BJ (cell line): ENCODE data around the gene PPP6R3. TPM values are rescaled to one million over a fixed set of nuclear protein-coding genes. Genes with fewer than 3 reads are reported as not detected.
"Not testable (repeated sequence)": the region's sequence is repeated elsewhere in the genome, so short reads cannot be mapped to it uniquely, and the experiment has no call there.

Experiments
- CTCF ChIA-PET: fragments of 350-600 bp; formaldehyde crosslinking; extraction: SDS; loops from one replicate; lab custom pipeline; 2021; ENCODE audit warnings: antibody characterized with exemption, inconsistent platforms; lab: Yijun Ruan, JAX
- POLR2A ChIA-PET: fragments of 300-600 bp; sonication (Branson Sonifier 250); formaldehyde crosslinking; extraction: SDS; loops from one replicate; lab custom pipeline; 2021; ENCODE audit warnings: antibody characterized with exemption; lab: Charles Lee
- DNase-seq: peaks from one replicate; pipeline ENCODE4 v3.0.0-alpha.2; 2011; ENCODE audit warnings: low read depth
- H3K27me3 ChIP-seq: 2 replicates; pipeline ENCODE4 v1.6.0; 2011; ENCODE audit warnings: low read length; ENCODE audit not compliant: control insufficient read depth, insufficient read depth
- H3K36me3 ChIP-seq: 2 replicates; pipeline ENCODE4 v1.5.1; 2011; ENCODE audit warnings: low read length; ENCODE audit not compliant: control insufficient read depth, insufficient read depth
- H3K4me3 ChIP-seq: 2 replicates; pipeline ENCODE4 v1.5.1; 2011; ENCODE audit warnings: low read depth, mild to moderate bottlenecking, control low read depth, low read length
- polyA plus RNA-seq: library from polyadenylated mRNA; depleted of rRNA; stranded (reverse); fragments of >200 nt; gene quantifications from 2 replicates; pipeline ENCODE4 v1.2.3, GENCODE V29; 2011
- TF ChIP-seq, protein P1 (sequence below): IDR thresholded peaks from 2 replicates; pipeline ENCODE4 v1.5.1; 2011; ENCODE audit warnings: low read depth, mild to moderate bottlenecking, control low read depth, inconsistent platforms, low read length, moderate library complexity; ENCODE audit not compliant: insufficient read depth

PPP6R3 gene
- polyA plus RNA-seq, 1 experiment, result 31.6 TPM

DNA sequence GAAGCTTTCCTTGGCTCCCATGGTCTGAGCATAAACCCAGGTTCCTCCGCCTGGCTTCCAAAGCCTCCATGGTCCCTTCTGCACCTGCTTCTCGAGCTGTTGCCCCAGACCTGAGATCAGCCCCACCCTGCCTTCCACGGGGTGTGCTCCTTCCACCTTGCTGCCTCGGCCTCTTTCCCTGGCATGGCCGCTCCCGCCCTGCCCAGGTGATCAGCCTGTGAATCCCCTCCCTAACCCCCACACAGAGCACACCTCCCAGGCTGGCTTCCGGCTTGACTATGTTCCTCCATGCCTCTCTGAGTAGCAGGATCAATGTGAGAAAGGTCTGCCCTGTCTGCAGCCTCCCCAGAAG, 2.7 kb upstream of the PPP6R3 start:
- CTCF ChIA-PET, result interaction anchor here (0.6 kb wide), 1 partner anchor 202 kb away, joined by 3 read pairs; no protein-coding TSS in a partner anchor
- TF ChIP-seq, protein P1, sequence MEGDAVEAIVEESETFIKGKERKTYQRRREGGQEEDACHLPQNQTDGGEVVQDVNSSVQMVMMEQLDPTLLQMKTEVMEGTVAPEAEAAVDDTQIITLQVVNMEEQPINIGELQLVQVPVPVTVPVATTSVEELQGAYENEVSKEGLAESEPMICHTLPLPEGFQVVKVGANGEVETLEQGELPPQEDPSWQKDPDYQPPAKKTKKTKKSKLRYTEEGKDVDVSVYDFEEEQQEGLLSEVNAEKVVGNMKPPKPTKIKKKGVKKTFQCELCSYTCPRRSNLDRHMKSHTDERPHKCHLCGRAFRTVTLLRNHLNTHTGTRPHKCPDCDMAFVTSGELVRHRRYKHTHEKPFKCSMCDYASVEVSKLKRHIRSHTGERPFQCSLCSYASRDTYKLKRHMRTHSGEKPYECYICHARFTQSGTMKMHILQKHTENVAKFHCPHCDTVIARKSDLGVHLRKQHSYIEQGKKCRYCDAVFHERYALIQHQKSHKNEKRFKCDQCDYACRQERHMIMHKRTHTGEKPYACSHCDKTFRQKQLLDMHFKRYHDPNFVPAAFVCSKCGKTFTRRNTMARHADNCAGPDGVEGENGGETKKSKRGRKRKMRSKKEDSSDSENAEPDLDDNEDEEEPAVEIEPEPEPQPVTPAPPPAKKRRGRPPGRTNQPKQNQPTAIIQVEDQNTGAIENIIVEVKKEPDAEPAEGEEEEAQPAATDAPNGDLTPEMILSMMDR, result no peak
- H3K27me3 ChIP-seq, result no peaks in the 10 kb centered on the region
- no peaks in the 10 kb centered on the region for H3K36me3 ChIP-seq
- DNase-seq, result no peak
- POLR2A ChIA-PET, result no interaction called here
- H3K4me3 ChIP-seq, result no peak overlapping the region

DNA sequence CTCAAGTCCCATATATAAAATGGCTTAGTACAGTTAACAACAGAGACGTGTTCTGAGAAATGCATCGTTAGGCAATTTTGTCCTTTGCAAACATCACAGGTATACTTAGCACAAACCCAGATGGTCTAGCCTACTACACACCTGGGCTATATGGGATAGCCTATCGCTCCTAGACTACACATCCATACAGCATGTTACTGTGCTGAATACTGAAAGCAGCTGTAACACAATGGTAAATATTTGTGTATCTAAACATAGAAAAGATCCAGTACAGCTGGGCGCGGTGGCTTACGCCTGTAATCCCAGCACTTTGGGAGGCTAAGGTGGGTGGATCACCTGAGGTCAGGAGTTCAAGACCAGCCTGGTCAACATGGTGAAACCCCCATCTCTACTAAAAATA, 2.2 kb upstream of the PPP6R3 start:
- CTCF ChIA-PET, DNase-seq, H3K27me3 ChIP-seq, POLR2A ChIA-PET, H3K4me3 ChIP-seq, H3K36me3 ChIP-seq: not testable (repeated sequence)

DNA sequence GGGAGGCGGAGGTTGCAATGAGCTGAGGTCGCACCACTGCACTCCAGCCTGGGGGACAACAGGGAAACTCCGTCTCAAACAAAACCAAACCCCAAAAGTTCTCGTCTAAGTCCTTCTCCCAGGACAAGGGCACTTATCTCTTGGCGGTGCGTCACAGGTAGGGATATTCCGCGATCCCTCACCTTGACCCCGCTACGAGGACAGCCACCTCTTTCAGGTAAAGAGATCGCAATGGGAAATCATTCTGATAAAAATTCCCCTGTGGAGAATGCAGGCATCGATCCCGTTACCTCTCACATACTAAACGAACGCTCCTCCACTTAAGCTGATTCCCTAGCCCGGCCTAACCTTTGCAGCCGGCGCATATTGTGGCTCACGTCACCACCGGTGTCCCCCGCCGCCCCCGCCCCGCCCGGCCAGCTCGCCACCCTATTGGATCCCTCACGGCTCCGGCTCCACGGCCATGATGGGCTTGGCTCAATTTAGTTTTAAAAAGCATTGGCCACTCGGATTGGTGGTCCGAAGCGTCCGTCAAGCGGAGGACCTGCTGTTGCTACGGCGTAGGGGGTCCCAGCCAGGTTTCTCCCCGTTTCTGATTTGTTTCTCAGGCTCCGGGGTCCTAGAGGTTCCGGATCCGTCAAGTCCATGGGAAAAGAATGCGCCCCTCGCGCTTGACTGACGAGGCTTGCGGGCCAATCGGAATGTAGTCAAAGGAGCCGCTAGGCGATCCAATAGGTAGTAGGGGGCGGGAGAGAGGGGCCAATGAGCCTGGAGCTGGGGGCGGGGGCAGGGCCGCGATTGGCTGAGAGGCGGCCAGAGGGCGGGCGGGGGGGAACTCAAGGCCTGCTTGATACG, 439 bp upstream of the PPP6R3 start:
- Histone ChIP-seq H3K36me3 (no peaks in the 10 kb centered on the region), H3K4me3 (peak overlapping the region; percentile 83), H3K27me3 (no peaks in the 10 kb centered on the region)
- ChIA-PET POLR2A (interaction anchor here (0.5 kb wide), 1 partner anchor 152 kb away, joined by 4 read pairs; no protein-coding TSS in a partner anchor), CTCF (interaction anchor here (0.7 kb wide), 1 partner anchor 18 kb away, joined by 3 read pairs; no protein-coding TSS in a partner anchor)
- TF ChIP-seq, protein P1, result no peak
- peak; percentile 98 for DNase-seq

DNA sequence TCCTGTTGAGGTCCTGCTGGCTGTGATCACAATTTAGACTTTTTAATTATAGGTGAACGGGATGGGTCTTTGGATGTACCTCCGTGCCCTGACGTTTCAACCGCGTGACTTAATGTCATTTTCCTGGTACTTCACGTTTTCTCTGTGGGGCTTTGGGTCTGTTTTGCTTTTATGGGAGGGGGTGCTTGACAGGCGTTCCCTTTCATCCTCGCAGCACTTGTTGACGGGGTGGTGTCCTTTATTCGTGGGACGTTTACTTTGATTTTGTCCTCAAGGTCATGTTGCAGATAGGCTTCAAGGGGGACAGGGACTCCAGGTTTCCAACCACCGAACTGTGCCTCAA, 994 bp downstream of the PPP6R3 start:
- H3K27me3 ChIP-seq, result no peaks in the 10 kb centered on the region
- DNase-seq, result no peak
- TF ChIP-seq, protein P1, result no peak
- peak overlapping the region; percentile 83 for H3K4me3 ChIP-seq
- H3K36me3 ChIP-seq, result no peaks in the 10 kb centered on the region
- CTCF ChIA-PET, result no interaction called here
- POLR2A ChIA-PET, result interaction anchor here (0.5 kb wide), 1 partner anchor 19 kb away, joined by 3 read pairs; no protein-coding TSS in a partner anchor

DNA sequence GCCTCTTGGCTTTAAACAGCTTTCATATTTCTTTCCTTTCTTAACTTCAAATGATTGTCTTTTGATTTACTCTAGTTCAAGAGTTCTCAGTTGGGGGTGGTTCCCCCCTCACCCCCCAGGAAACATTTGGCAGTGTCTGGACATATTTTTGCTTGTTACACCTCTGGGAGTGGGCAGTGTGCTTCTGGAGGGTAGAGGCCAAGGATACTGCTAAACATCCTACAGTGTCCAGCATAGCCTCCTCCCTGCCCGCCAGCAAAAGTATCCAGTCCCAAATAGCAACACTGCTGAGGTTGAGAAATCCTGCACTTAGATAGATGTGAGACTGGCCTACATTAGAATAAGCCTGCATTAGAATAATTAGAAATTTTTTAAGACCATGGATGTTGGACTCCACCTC, 3.2 kb downstream of the PPP6R3 start:
- no peaks in the 10 kb centered on the region for H3K36me3 ChIP-seq
- ChIA-PET CTCF (interaction anchor here (1.4 to 1.9 kb wide), 2 partner anchors 79 to 624 kb away, joined by 3 to 4 read pairs; no protein-coding TSS in a partner anchor), POLR2A (no interaction called here)
- H3K4me3 ChIP-seq, result no peak overlapping the region
- no peaks in the 10 kb centered on the region for H3K27me3 ChIP-seq
- DNase-seq, result no peak
- TF ChIP-seq, protein P1, result no peak
